Hepatocyte (in vitro differentiated cells): Measurements from ENCODE around the gene OPRL1.

Experiments
- EZH2phosphoT487 ChIP-seq: fragments of 200-600 bp; sonication (generic); IDR thresholded peaks from one replicate; pipeline ENCODE4 v1.6.1; 2018; ENCODE audit warnings: antibody characterized with exemption, mild to moderate bottlenecking, low read depth, moderate library complexity; ENCODE audit not compliant: unreplicated experiment, severe bottlenecking
- TF ChIP-seq, protein P1 (sequence below): fragments of 200-600 bp; sonication (generic); IDR thresholded peaks from 2 replicates; pipeline ENCODE4 v1.5.1; 2016; ENCODE audit warnings: antibody characterized with exemption, mild to moderate bottlenecking; ENCODE audit not compliant: poor library complexity

DNA sequence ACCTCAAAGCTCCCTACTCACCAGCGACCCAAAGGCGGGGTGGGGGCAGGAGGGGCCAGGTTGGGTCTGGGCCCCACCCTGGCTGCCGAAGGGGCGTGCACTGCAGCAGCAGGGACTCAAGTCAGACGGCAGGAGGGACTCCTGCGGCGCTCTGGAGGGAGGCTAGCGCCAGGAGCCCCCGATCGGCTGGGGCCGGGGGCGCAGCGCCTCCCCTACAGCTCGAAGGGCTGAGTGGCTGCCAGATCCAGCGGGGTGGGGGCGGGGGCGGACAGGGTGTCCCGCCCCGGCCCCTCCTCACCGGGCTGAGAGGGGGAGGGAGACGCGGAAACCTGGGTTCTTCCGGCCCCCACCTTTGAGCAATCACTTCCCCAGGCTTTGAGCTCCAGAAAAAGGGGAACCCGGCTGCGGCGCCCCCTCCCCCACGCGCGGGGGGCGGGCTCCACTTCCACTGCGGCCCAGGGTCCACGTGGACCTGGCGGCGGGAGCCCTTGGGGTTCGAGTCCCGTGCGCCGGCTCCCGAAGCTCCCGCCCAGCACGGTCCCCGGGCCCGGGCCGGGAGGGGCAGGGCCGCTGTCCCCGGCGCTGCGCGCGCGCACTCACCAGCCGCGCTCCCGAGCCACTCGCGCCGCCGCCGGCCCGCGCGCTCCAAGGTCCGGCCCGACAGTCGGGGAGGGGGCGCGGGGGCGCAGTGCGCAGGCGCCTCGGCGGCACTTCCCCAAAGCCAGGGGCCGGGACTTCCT is 439 bp upstream of the OPRL1 start, which contains the start of gene RGS19:
- TF ChIP-seq EZH2phosphoT487 = no peak
- TF ChIP-seq, protein P1, sequence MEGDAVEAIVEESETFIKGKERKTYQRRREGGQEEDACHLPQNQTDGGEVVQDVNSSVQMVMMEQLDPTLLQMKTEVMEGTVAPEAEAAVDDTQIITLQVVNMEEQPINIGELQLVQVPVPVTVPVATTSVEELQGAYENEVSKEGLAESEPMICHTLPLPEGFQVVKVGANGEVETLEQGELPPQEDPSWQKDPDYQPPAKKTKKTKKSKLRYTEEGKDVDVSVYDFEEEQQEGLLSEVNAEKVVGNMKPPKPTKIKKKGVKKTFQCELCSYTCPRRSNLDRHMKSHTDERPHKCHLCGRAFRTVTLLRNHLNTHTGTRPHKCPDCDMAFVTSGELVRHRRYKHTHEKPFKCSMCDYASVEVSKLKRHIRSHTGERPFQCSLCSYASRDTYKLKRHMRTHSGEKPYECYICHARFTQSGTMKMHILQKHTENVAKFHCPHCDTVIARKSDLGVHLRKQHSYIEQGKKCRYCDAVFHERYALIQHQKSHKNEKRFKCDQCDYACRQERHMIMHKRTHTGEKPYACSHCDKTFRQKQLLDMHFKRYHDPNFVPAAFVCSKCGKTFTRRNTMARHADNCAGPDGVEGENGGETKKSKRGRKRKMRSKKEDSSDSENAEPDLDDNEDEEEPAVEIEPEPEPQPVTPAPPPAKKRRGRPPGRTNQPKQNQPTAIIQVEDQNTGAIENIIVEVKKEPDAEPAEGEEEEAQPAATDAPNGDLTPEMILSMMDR = no peak
